Measurements from ENCODE around the gene USP24. TPM values are rescaled to one million over a fixed set of nuclear protein-coding genes. Genes with fewer than 3 reads are reported as not detected.

Gene USP24
- total RNA-seq, 1 experiment from 2014 or later: 35.3 TPM

GRCh38 chr1:55195521-55196233 is 19.5 kb downstream of the USP24 start:
- H3K27ac Mint-ChIP-seq: no peak overlapping the region; a peak in 1 of 7 replicates
- Histone ChIP-seq H2AFZ (ENCODE audit: low read length) (no peak overlapping the region), H4K91ac (ENCODE audit: insufficient read length, low read depth, low read length) (no peak overlapping the region), H3K79me2 (ENCODE audit: insufficient read depth, low read length) (no peaks in the 10 kb centered on the region; the same call in none of the 2 replicates), H3K56ac (ENCODE audit: insufficient read length, low read depth, low read length) (no peak overlapping the region), H3K23me2 (ENCODE audit: insufficient read length, low read depth, low read length, poor library complexity, severe bottlenecking) (no peaks in the 10 kb centered on the region), H3K9ac (ENCODE audit: extremely low read depth, insufficient read length, low read length) (no peak overlapping the region), H3K9me3 (ENCODE audit: control insufficient read depth, low read depth, low read length) (no peaks in the 10 kb centered on the region), H3K79me1 (ENCODE audit: insufficient read depth, low read depth, low read length, poor library complexity, severe bottlenecking) (no peaks in the 10 kb centered on the region), H2AK5ac (ENCODE audit: insufficient read length, low read length) (no peak overlapping the region), H4K5ac (ENCODE audit: insufficient read length, low read depth, low read length) (no peak overlapping the region), H3K18ac (ENCODE audit: insufficient read length, low read depth, low read length) (no peak overlapping the region), H3K27me3 (ENCODE audit: insufficient read depth, low read length) (no peaks in the 10 kb centered on the region), H2BK5ac (ENCODE audit: insufficient read length, low read length) (no peak overlapping the region), H3K23ac (ENCODE audit: insufficient read length, low read depth, low read length) (no peak overlapping the region), H3K27ac (ENCODE audit: insufficient read length, low read depth, low read length) (no peak overlapping the region), H2BK120ac (ENCODE audit: low read depth, low read length, poor library complexity, severe bottlenecking) (no peak overlapping the region), H4K8ac (replicated peaks; ENCODE audit: insufficient read length, low read depth, low read length) (no peak overlapping the region), H2BK12ac (ENCODE audit: insufficient read length, low read depth, low read length) (no peak overlapping the region), H2BK20ac (ENCODE audit: low read depth, low read length, poor library complexity, severe bottlenecking) (no peak overlapping the region), H4K20me1 (ENCODE audit: control insufficient read depth, insufficient read depth, insufficient read length) (no peaks in the 10 kb centered on the region), H3K14ac (ENCODE audit: insufficient read depth, low read length) (no peak overlapping the region), H3K4me1 (ENCODE audit: insufficient read depth, low read length) (no peaks in the 10 kb centered on the region), H3T11ph (ENCODE audit: low read length) (no peak overlapping the region), H3K4ac (ENCODE audit: low read depth, low read length) (no peak overlapping the region), H2BK15ac (ENCODE audit: low read depth, low read length) (no peak overlapping the region), H3K4me2 (ENCODE audit: insufficient read depth, insufficient read length, low read length) (no peak overlapping the region)
- H3K4me1 Mint-ChIP-seq: peaks cover 24% of the 10 kb centered on the region in 2 experiments
- no peak overlapping the region for H3K4me3 Mint-ChIP-seq
- WGBS (ENCODE audit: extremely low coverage, insufficient read length, low lambda C conversion rate): no CpG with 5 or more reads among the region's 3 CpGs
- no peak for DNase-seq
- H3K36me3 Mint-ChIP-seq (ENCODE audit: insufficient read depth in 1 of 3, low read depth in 3 of 3): peaks cover 12 to 21% (median 15%) of the 10 kb centered on the region in 3 experiments
- TF ChIP-seq CTCF (conservative IDR thresholded peaks at IDR 0.05): no peak
- H3K9me3 Mint-ChIP-seq: peaks cover 5% of the 10 kb centered on the region in 2 experiments; a peak in 4 of 5 replicates
- H3K27me3 Mint-ChIP-seq (ENCODE audit: low read depth): no peaks in the 10 kb centered on the region

Data from H9 (cell line).